Measurements from ENCODE around the gene IL3.

Gene IL3

GRCh38 chr5:132079081-132079480, 18.6 kb downstream of the IL3 start:
- H3K4me3 ChIP-seq (ENCODE audit: low read length): no peak overlapping the region
- TF ChIP-seq CTCF (conservative IDR thresholded peaks at IDR 0.05; ENCODE audit: low read depth, low read length): no peak
- no peak for DNase-seq (ENCODE audit: low read depth)

- TF ChIP-seq CTCF (conservative IDR thresholded peaks at IDR 0.05; ENCODE audit: low read depth, low read length): no peak
- H3K4me3 ChIP-seq (ENCODE audit: low read length): no peak overlapping the region
- no peak for DNase-seq (ENCODE audit: low read depth)
These were observed 19.2 kb downstream of the IL3 start for GRCh38 chr5:132079619-132080018.

GRCh38 chr5:132080595-132080994, 20.1 kb downstream of the IL3 start:
- TF ChIP-seq CTCF (conservative IDR thresholded peaks at IDR 0.05; ENCODE audit: low read depth, low read length): no peak

DNA sequence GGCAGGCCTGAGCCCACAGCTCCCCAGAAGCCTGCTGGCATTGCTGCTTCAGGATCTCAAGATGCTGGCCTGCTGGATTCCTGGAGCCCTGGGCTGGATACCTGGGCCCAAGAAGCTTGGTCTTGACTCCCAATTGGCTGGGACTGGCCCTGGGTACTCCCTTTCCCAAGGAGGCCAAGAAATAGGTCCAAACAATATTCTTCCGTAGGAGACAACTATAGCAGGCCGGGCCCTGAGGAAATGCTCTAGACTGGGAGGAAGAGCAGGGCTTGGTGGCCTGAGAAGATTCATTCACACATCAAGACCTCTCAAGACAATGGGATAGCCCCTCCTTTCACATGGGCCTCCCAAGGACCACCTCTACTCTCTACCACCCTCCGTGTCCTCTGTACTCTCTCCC, 21.0 kb downstream of the IL3 start:
- no peak for DNase-seq (ENCODE audit: low read depth)
- no peak for TF ChIP-seq CTCF (conservative IDR thresholded peaks at IDR 0.05; ENCODE audit: low read depth, low read length)

More at GRCh38 chr5:132080595-132080994, 20.1 kb downstream of the IL3 start:
- no peak for DNase-seq (ENCODE audit: low read depth)
- no peak overlapping the region for H3K4me3 ChIP-seq (ENCODE audit: low read length)

GRCh38 chr5:132082329-132083023, 22.0 kb downstream of the IL3 start:
- H3K4me3 ChIP-seq (ENCODE audit: low read length): no peak overlapping the region
- no peak for TF ChIP-seq CTCF (conservative IDR thresholded peaks at IDR 0.05; ENCODE audit: low read depth, low read length)
- no peak for DNase-seq (ENCODE audit: low read depth)

More for the DNA sequence above, 21.0 kb downstream of the IL3 start:
- no peak overlapping the region for H3K4me3 ChIP-seq (ENCODE audit: low read length)

DNA sequence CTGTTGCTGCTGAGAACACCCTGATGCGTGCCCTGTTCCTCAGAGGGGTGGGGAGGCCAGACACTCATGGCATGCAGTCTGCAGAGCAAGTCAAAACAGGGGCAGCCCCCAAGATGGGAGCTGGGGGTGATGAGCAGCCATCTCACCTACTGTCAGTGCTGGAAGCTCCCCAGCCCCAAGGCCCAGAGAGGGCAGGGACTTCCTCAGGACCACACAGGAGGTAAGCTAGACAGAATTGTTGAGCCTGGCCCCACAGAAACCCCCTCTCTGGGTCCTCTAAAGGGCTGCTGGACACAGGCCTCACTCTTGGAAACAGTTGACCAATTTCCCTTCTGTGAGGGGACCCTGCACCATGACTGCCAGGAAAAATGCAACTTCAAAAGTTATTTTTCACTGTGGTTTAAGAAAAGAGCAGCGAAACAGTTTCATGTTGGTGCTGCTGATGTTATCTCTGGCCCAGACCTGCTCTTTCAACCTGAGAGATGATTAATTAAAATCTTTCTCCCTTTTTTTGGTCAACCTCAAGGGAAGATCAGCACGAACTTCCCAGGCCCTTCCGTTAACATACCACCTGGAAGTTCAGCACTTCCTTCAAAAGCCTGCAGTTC, 22.7 kb downstream of the IL3 start:
- no peak overlapping the region for H3K4me3 ChIP-seq (ENCODE audit: low read length)
- no peak for DNase-seq (ENCODE audit: low read depth)
- TF ChIP-seq CTCF (conservative IDR thresholded peaks at IDR 0.05; ENCODE audit: low read depth, low read length): no peak

- DNase-seq (ENCODE audit: low read depth): no peak
- H3K4me3 ChIP-seq (ENCODE audit: low read length): no peak overlapping the region
- no peak for TF ChIP-seq CTCF (conservative IDR thresholded peaks at IDR 0.05; ENCODE audit: low read depth, low read length)
These were observed 25.2 kb downstream of the IL3 start for GRCh38 chr5:132085686-132086085.
